Nephron (organoid): ENCODE results near the gene ZBTB16.
A peak's percentile ranks its signal among the peaks of the same experiment; 100 is the strongest.

Source experiments
- H3K27ac Mint-ChIP-seq, 3 experiments: 2 replicates each; pipeline ENCODE4 v1.8.0; 2020; ENCODE audit warnings: mixed read lengths in 3 of 3, mild to moderate bottlenecking in 2 of 3, moderate library complexity in 1 of 3
- H3K27me3 Mint-ChIP-seq: 2 replicates; pipeline ENCODE4 v1.8.0; 2021; ENCODE audit warnings: low read depth, mild to moderate bottlenecking, moderate library complexity, mixed read lengths
- H3K36me3 Mint-ChIP-seq: 2 replicates; pipeline ENCODE4 v1.8.0; 2020; ENCODE audit warnings: low read depth, mixed read lengths
- H3K4me1 Mint-ChIP-seq: 2 replicates; pipeline ENCODE4 v1.8.0; 2020; ENCODE audit warnings: mixed read lengths
- H3K4me3 Mint-ChIP-seq, 3 experiments: 2 replicates each; pipeline ENCODE4 v1.8.0; 2020; ENCODE audit warnings: mild to moderate bottlenecking in 3 of 3, mixed read lengths in 3 of 3, moderate library complexity in 2 of 3
- H3K9me3 Mint-ChIP-seq: 2 replicates; pipeline ENCODE4 v1.8.0; 2020; ENCODE audit warnings: mixed read lengths
- TF ChIP-seq, protein P1 (sequence below), 3 experiments: fragments of 200-600 bp; sonication (generic); IDR thresholded peaks; one replicate each; pipeline ENCODE4 v1.5.0; 2021; ENCODE audit warnings: antibody characterized with exemption in 3 of 3; ENCODE audit not compliant: unreplicated experiment in 3 of 3

ZBTB16 gene

DNA sequence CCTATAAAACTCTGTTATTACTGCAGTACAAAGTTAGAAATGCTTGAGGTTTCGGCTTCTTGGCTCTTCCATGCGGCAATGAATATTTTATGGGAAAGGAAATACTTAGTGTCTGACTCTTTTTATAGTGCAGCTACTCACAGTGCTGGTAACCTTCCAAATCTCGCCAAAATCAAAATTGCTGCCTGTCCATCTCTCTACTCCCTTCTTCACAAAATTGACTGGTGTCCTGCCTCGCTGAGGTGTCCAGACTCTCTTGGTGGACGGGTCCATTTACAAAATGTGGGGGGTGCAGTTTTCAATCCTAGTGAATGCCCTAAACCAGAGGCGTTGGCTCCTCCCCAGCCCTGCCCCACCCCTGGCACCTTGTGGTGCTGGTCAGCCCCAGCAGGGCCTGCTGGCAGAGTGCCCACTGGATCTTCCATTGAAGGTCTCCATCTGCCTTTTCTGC is 73.5 kb downstream of the ZBTB16 start:
- TF ChIP-seq, protein P1, sequence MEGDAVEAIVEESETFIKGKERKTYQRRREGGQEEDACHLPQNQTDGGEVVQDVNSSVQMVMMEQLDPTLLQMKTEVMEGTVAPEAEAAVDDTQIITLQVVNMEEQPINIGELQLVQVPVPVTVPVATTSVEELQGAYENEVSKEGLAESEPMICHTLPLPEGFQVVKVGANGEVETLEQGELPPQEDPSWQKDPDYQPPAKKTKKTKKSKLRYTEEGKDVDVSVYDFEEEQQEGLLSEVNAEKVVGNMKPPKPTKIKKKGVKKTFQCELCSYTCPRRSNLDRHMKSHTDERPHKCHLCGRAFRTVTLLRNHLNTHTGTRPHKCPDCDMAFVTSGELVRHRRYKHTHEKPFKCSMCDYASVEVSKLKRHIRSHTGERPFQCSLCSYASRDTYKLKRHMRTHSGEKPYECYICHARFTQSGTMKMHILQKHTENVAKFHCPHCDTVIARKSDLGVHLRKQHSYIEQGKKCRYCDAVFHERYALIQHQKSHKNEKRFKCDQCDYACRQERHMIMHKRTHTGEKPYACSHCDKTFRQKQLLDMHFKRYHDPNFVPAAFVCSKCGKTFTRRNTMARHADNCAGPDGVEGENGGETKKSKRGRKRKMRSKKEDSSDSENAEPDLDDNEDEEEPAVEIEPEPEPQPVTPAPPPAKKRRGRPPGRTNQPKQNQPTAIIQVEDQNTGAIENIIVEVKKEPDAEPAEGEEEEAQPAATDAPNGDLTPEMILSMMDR (IDR thresholded peaks at IDR 0.05; ENCODE audit: unreplicated experiment in 3 of 3) = no peak
- no peak overlapping the region for H3K27ac Mint-ChIP-seq
- peaks cover 40% of the 10 kb centered on the region for H3K4me1 Mint-ChIP-seq
- no peaks in the 10 kb centered on the region for H3K9me3 Mint-ChIP-seq
- H3K27me3 Mint-ChIP-seq = peaks cover 38% of the 10 kb centered on the region
- H3K36me3 Mint-ChIP-seq = peaks cover 1% of the 10 kb centered on the region
- H3K4me3 Mint-ChIP-seq = no peak overlapping the region

DNA sequence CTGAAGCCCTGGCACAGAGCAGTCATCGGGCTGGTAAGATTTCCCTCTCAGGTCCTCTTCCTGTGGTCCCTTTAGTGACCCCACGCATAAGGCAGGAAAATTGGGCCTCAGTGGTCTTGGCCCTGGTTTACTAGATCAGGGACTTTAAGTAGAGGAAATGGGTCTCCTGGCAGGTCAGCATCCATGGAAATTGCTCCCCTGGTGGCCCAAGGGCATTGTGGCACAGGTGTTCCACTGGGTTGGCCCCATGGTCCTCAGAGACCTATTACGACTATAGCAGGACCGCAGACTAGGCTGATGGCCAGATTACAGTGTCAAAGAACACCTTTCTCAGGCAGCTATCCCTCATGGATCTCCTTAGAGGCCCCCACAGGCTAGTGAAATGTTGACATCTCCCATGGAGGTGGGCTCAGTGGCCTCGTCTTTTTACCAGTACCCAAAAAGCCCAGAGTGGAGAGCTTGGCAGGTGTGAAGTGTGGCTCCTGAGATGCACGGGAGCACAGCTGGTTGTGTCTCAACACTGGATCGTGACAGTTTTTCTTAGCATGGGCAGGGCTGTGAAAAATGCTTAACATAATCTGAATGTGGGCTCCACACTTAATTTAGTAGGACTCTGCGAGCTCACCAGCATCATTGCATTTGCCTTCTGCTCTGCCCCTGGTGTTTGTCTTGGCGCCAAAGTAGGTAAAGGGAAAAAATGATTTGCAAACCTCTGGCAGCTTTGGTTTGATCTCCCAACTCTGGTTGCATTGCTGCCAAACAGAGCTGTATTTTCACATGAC is 74.2 kb downstream of the ZBTB16 start:
- H3K27ac Mint-ChIP-seq = peak overlapping the region in 2 of 3 experiments; percentile 8 to 10
- peaks cover 3% of the 10 kb centered on the region for H3K36me3 Mint-ChIP-seq
- H3K9me3 Mint-ChIP-seq = no peaks in the 10 kb centered on the region
- peaks cover 35% of the 10 kb centered on the region for H3K27me3 Mint-ChIP-seq
- peaks cover 40% of the 10 kb centered on the region for H3K4me1 Mint-ChIP-seq
- TF ChIP-seq, protein P1 (IDR thresholded peaks at IDR 0.05; ENCODE audit: unreplicated experiment in 3 of 3) = no peak
- H3K4me3 Mint-ChIP-seq = no peak overlapping the region

DNA sequence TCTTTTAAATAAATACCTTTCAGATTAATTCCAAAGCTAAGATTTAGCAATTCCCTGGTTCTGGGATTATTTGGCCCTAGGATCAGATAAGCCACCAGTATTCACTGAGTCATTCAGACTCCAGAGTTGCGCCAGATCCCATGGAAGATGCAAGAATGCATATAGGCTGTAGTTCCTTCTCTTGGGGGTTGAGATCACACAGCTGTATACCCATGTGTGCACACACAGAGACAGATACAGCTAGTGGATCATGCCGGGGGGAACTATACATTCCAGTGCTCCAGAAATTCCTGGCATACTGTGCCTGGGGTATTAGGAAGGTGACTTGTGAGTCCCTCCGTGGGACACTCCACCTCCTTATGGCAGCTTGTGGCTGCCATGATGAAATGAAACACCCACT is 75.4 kb downstream of the ZBTB16 start:
- H3K4me1 Mint-ChIP-seq = peaks cover 49% of the 10 kb centered on the region
- H3K4me3 Mint-ChIP-seq = no peak overlapping the region
- H3K27me3 Mint-ChIP-seq = peaks cover 38% of the 10 kb centered on the region
- peaks cover 3% of the 10 kb centered on the region for H3K36me3 Mint-ChIP-seq
- H3K9me3 Mint-ChIP-seq = no peaks in the 10 kb centered on the region
- TF ChIP-seq, protein P1 (IDR thresholded peaks at IDR 0.05; ENCODE audit: unreplicated experiment in 3 of 3) = no peak
- H3K27ac Mint-ChIP-seq = no peak overlapping the region

DNA sequence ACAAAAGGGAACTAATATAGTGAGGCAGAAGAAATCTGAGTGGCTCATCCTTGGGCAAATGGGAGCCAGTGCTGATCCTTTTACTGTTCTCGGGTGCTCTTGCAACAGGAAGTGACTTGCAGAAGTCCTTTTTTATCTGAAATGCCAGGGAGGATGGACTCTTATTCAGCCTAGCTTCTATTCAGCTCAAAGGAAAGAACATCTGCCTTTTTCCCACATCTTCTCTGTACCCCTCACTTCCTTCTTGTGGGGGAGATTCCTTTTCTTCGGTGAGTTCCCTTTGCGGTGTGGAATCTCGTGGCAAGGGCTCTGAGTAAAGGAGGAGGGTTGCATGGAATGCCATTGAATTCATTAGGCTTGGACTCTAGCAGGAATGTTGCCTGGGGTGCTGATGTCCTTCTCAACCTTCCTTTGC is 76.2 kb downstream of the ZBTB16 start:
- Mint-ChIP-seq H3K4me3 (no peak overlapping the region), H3K27me3 (peaks cover 45% of the 10 kb centered on the region)
- TF ChIP-seq, protein P1 (IDR thresholded peaks at IDR 0.05; ENCODE audit: unreplicated experiment in 3 of 3) = no peak

DNA sequence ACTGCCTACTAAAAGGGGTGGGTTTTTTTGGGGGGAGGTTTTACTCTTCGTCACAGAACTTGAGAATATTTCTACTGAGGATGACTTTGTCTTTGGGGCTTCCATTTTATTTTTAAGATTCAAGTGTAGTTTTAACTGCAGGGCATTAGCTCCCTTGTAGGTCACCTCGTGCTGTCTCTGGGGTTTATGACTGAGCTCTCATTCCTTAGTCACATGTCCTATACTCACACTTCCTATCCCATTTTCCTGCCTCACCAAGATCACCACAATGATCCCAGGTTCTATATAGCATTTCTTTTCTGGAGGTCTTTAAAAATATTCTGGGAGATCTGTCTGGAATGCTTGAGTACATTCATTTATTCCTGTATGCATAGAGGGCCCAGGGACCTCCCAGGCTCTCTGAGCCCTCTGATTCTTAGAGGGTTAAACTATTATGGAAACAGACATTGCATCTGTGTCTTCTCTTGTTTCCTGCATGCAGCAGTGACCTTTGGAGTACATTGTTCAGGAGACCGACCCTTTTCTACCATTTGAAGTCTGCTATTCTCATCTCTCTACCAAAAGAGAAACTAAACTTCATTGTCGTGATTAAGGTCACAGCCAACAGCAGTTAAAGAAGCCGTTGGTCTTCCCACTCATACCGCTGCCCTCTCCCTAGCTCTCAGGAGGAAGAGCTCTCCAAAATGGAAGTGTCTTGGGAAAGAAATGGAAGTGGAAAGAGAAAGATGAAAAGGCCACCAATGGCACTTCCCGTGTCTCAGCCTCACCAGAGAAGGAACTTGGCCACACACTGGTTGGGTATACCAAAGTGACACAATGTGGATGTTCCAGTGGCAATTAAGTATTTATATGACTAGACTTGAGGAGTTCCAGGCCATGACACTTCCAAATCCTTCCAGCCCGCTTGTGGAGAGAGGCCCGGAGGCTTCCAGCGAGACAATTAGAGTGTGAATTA is 77.5 kb downstream of the ZBTB16 start:
- H3K4me3 Mint-ChIP-seq = no peak overlapping the region
- peaks cover 54% of the 10 kb centered on the region for H3K27me3 Mint-ChIP-seq
- no peak overlapping the region for H3K27ac Mint-ChIP-seq
- peaks cover 52% of the 10 kb centered on the region for H3K4me1 Mint-ChIP-seq
- TF ChIP-seq, protein P1 (IDR thresholded peaks at IDR 0.05; ENCODE audit: unreplicated experiment in 3 of 3) = no peak
- H3K36me3 Mint-ChIP-seq = peaks cover 3% of the 10 kb centered on the region
- H3K9me3 Mint-ChIP-seq = no peaks in the 10 kb centered on the region

More for the DNA sequence above, 76.2 kb downstream of the ZBTB16 start:
- Mint-ChIP-seq H3K27ac (no peak overlapping the region), H3K9me3 (no peaks in the 10 kb centered on the region), H3K4me1 (peaks cover 52% of the 10 kb centered on the region), H3K36me3 (peaks cover 3% of the 10 kb centered on the region)
